AG04449 (cell line): Measurements from ENCODE around the gene GJA1.

Source experiments
- CTCF ChIA-PET: fragments of 350-600 bp; formaldehyde crosslinking; extraction: SDS; loops from one replicate; lab custom pipeline; 2021; ENCODE audit warnings: antibody characterized with exemption; lab: Yijun Ruan, JAX
- POLR2A ChIA-PET: fragments of 400-600, 350-600 bp; formaldehyde crosslinking; extraction: SDS; loops from one replicate; lab custom pipeline; 2020; ENCODE audit warnings: antibody characterized with exemption, inconsistent platforms; lab: Yijun Ruan, JAX
- DNase-seq: peaks from one replicate; pipeline ENCODE4 v3.0.0-alpha.2; 2010; ENCODE audit warnings: low read depth, low spot score
- H3K4me3 ChIP-seq: 2 replicates; pipeline ENCODE4 v1.5.1; 2011; ENCODE audit warnings: low read depth, mild to moderate bottlenecking, control low read depth, low read length
- CTCF ChIP-seq: IDR thresholded peaks from one replicate; pipeline ENCODE4 v1.5.1; 2011; ENCODE audit warnings: mild to moderate bottlenecking, moderate library complexity, low read length, control low read depth, inconsistent platforms; ENCODE audit not compliant: insufficient read depth; ENCODE audit errors: missing control alignments

GJA1 gene

DNA sequence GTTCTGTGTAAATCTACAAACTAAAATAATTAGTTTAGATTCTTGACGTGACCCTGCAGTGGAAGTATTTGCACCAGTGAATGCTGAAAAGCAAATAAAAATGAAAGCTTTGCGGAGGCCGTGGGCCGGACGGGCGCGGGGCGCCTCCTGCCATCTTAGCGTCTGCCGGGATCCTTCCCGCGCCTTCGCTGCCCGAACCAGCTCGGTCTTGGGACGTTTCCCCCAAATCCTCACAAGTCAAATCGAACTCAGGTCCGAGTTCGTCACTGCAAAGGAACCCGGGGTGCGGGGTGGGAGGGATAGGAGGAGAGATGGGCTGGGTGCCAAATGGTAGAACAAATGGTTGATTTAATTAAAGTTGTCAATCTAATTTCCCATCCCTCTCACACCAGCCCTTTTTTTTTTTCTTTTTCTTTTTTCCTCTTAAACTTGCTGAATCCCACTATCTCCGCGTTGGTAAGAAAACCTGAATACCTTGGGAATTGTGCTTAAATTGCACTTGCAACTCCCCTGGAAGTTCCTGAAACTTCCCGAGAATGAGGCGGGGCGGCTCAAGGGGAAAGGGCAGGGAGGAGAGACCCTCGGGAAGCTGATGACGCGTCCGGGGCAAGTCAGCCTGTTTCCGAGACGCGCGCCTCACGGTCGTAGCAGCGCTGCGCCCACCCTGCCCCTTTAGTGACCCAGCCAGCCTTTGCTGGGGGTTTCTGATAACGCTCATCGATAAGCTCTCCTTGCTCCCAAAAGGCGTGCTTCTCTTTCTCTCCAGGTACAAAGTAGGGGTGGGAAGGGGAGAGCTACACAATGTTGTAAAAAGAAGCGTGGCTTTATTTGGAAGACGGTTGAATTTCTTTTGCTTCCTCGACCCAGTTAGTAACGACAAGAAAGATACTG is 1.8 kb downstream of the GJA1 start:
- ChIA-PET CTCF (interaction anchor here (0.6 to 7.0 kb wide), 9 partner anchors 85 to 748 kb away, joined by 3 to 71 read pairs (median 3); no protein-coding TSS in a partner anchor), POLR2A (interaction anchor here (1.0 to 4.0 kb wide), 8 partner anchors 80 to 578 kb away, joined by 3 to 26 read pairs (median 4); no protein-coding TSS in a partner anchor)
- peak overlapping the region; percentile 87 for H3K4me3 ChIP-seq
- DNase-seq: no peak
- no peak for TF ChIP-seq CTCF

DNA sequence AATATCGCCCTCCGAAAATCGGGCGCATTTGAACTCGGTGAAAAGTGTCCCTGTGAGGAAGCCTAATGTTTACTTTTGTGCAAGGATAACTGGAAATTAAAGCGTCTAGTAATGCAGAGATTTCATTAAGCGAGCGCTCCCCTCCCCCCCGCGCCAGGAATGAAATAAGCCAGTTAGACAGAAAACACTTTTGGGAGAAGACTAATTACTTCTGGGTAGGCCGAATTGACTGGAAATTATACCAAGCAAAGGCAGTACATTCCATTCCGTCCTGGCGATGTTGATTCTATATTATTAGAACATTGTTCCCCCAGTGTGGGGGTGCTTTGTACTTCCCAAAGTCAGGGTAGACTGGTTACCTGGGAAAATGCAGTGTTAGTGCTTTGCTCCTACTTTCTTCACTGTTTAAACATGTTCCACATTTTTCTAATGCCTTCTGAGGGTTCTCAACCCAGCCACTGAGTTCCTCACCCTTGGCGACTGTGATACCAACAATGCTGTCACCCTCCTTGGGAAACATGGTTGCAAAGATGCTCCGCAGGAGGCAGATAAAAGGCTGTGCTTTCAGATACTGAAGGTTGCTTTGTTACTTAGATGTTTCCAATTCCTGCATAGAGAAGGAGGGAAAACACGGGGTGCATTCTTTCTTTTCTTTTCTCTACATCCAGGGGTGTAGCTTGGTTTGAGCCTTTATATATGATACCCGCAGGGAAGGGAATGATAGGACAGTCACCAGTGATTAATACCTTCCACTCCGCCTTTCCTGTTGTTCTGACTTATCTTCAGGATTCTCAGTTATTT is 2.6 kb downstream of the GJA1 start:
- ChIA-PET POLR2A (interaction anchor here (0.8 to 4.0 kb wide), 4 partner anchors 79 to 356 kb away, joined by 3 to 26 read pairs (median 6); no protein-coding TSS in a partner anchor), CTCF (interaction anchor here (1.1 to 7.0 kb wide), 5 partner anchors 409 to 747 kb away, joined by 3 to 71 read pairs (median 5); no protein-coding TSS in a partner anchor)
- no peak for TF ChIP-seq CTCF
- H3K4me3 ChIP-seq: peak overlapping the region; percentile 87
- DNase-seq: no peak

GRCh38 chr6:121438869-121439268 is 3.4 kb downstream of the GJA1 start:
- ChIA-PET POLR2A (interaction anchor here (0.8 to 4.0 kb wide), 2 partner anchors 83 to 355 kb away, joined by 3 to 26 read pairs; no protein-coding TSS in a partner anchor), CTCF (interaction anchor here (1.1 to 7.0 kb wide), 2 partner anchors 411 to 595 kb away, joined by 4 to 71 read pairs; no protein-coding TSS in a partner anchor)
- peak overlapping the region; percentile 87 for H3K4me3 ChIP-seq
- no peak for DNase-seq
- TF ChIP-seq CTCF: no peak

DNA sequence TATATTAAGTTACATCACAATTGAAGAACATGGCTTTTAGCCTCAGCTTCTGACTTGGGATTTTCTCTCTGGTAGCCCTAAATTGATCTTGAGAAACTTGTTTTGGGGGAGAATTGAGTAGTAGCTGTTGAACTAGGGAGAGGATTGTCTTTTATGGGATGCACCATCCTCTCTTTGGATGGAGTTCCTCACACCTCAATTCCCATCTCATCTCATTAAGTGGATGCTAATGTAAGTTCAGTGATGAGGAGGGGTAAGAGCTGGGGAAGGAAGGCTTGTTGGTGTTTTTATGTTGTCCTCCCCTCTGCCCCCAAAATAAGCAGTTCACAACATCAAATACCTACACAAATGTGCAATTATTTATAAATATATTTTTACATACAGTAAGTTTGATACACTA is 4.0 kb downstream of the GJA1 start:
- ChIA-PET POLR2A (interaction anchor here (1.5 kb wide), 1 partner anchor 83 kb away, joined by 3 read pairs; no protein-coding TSS in a partner anchor), CTCF (interaction anchor here (1.1 to 7.0 kb wide), 2 partner anchors 410 to 595 kb away, joined by 4 to 71 read pairs; no protein-coding TSS in a partner anchor)
- peak overlapping the region; percentile 28 for H3K4me3 ChIP-seq
- DNase-seq: no peak
- no peak for TF ChIP-seq CTCF

GRCh38 chr6:121439926-121440325 is 4.5 kb downstream of the GJA1 start:
- H3K4me3 ChIP-seq: peak overlapping the region; percentile 28
- POLR2A ChIA-PET: interaction anchor here (1.5 kb wide), 1 partner anchor 82 kb away, joined by 3 read pairs; no protein-coding TSS in a partner anchor
- TF ChIP-seq CTCF: no peak
- no peak for DNase-seq
- CTCF ChIA-PET: interaction anchor here (7.0 kb wide), 1 partner anchor 410 kb away, joined by 71 read pairs; no protein-coding TSS in a partner anchor
